Erythroblast (primary cell): ENCODE data around the gene METTL24.
"Not testable (repeated sequence)": the region's sequence is repeated elsewhere in the genome, so short reads cannot be mapped to it uniquely, and the experiment has no call there.

Experiments
- DNase-seq, 2 experiments: peaks; one replicate each; lab custom pipeline; 2025; lab: John Stamatoyannopoulos, UW
- GATA1 ChIP-seq: IDR thresholded peaks from 2 replicates; pipeline ENCODE4 v1.6.1; 2011; ENCODE audit warnings: low read depth, mild to moderate bottlenecking, control low read depth, low read length, moderate library complexity
- POLR2A ChIP-seq: IDR thresholded peaks from 2 replicates; pipeline ENCODE4 v1.6.1; 2011; ENCODE audit warnings: mild to moderate bottlenecking, low read length

The METTL24 gene

GRCh38 chr6:110298916-110299315, 59.2 kb downstream of the METTL24 start:
- DNase-seq = no peak

GRCh38 chr6:110298411-110298810, 59.7 kb downstream of the METTL24 start:
- DNase-seq = no peak
- no peak for TF ChIP-seq POLR2A
- TF ChIP-seq GATA1 = no peak

More at GRCh38 chr6:110298916-110299315, 59.2 kb downstream of the METTL24 start:
- TF ChIP-seq POLR2A = no peak
- TF ChIP-seq GATA1 = no peak

- TF ChIP-seq POLR2A (no peak), GATA1 (no peak)
- no peak for DNase-seq
These were observed 61.7 kb downstream of the METTL24 start for GRCh38 chr6:110296241-110297025.

- TF ChIP-seq GATA1 (no peak), POLR2A (no peak)
- no peak for DNase-seq
These were observed 62.5 kb downstream of the METTL24 start for GRCh38 chr6:110295451-110296165.

GRCh38 chr6:110287462-110288341, 70.4 kb downstream of the METTL24 start:
- no peak for DNase-seq
- TF ChIP-seq GATA1 (no peak), POLR2A (no peak)

- TF ChIP-seq POLR2A (no peak), GATA1 (no peak)
- no peak for DNase-seq
These were observed 72.7 kb downstream of the METTL24 start for GRCh38 chr6:110285306-110286060.

GRCh38 chr6:110284855-110285254, 73.3 kb downstream of the METTL24 start:
- no peak for DNase-seq
- TF ChIP-seq POLR2A = no peak
- TF ChIP-seq GATA1 = no peak

GRCh38 chr6:110283657-110284056, 74.5 kb downstream of the METTL24 start:
- no peak for DNase-seq
- no peak for TF ChIP-seq GATA1
- no peak for TF ChIP-seq POLR2A

- TF ChIP-seq GATA1 (no peak), POLR2A (no peak)
- DNase-seq = no peak
These were observed 75.7 kb downstream of the METTL24 start for GRCh38 chr6:110282412-110282811.

- TF ChIP-seq POLR2A (no peak), GATA1 (no peak)
- DNase-seq = no peak
These were observed 81.0 kb downstream of the METTL24 start for GRCh38 chr6:110277100-110277665.

- DNase-seq = not testable (repeated sequence)
These were observed 85.4 kb downstream of the METTL24 start for GRCh38 chr6:110272781-110273180.

GRCh38 chr6:110271732-110272022, 86.5 kb downstream of the METTL24 start:
- no peak for DNase-seq
- TF ChIP-seq GATA1 = no peak
- no peak for TF ChIP-seq POLR2A

- TF ChIP-seq POLR2A (no peak), GATA1 (no peak)
- no peak for DNase-seq
These were observed 88.0 kb downstream of the METTL24 start for GRCh38 chr6:110270165-110270564.
